ENCODE measurements around the gene GRK1. TPM values are rescaled to one million over a fixed set of nuclear protein-coding genes. Genes with fewer than 3 reads are reported as not detected.

GRK1 gene
- total RNA-seq, 1 experiment from 2014 or later = not detected

DNA sequence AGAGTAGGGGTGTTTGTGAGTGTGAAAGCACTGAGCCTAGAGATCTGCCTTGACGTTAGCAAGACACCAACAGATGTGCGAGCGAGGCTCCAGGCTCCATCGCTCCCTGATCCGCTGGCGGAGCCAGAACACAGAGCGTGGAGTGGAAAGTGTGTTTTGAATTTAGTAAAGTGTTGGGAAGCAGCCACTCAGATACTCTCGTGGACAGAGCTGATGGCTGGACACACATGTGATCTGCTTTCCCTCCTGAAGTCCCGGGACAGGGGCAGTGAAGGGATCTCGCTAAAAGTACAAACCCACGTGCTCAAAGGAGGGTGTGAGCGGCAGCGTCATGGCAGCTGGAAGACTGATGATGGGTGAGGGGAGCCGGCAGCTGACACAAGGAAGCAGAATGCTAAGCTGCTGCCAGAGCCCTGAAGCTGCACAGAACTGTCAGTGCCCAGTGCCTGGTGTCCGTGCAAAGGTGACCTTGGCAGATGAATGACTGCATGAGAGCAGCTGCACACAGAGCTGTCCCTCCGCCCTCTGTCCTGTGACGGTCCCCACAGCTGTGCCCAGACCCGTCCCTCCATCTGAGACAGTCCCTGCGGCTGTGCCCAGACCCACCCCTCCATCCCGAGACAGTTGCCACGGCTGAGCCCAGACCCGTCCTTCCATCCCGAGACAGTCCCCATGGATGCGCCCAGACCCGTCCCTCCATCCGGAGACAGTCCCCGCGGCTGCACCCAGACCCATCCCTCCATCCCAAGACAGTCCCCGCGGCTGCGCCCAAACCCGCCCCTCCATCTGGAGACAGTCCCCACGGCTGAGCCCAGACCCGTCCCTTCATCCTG is 62.4 kb downstream of the GRK1 start:
- CTCF ChIA-PET = no interaction called here

DNA sequence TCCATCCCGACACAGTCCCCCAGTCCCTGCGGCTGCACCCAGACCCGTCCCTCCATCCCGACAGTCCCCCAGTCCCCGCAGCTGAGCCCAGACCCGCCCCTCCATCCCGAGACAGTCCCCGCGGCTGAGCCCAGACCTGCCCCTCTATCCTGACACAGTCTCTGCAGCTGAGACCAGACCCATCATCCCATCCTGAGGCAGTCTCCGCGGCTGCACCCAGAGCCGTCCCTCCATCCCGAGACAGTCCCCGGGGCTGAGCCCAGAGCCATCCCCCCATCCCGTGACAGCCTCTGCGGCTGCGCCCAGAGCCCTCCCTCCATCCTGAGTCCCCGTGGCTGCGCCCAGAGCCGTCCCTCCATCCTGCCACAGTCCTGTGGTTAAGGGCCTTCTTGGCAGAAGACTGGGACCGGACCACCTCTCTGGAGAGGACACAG is 63.3 kb downstream of the GRK1 start:
- no peak overlapping the region for H3K4me3 Mint-ChIP-seq (ENCODE audit: unreplicated experiment)
- H3K27me3 Mint-ChIP-seq (ENCODE audit: insufficient read depth, unreplicated experiment) = peaks cover 29% of the 10 kb centered on the region
- POLR2A ChIA-PET = no interaction called here
- intact Hi-C loops (cut with micrococcal nuclease) = no loop called here
- CTCF ChIA-PET = no interaction called here
- no peak for DNase-seq (ENCODE audit: unreplicated experiment)
- H3K4me1 Mint-ChIP-seq (ENCODE audit: insufficient read depth, unreplicated experiment) = peaks cover 9% of the 10 kb centered on the region
- H3K36me3 Mint-ChIP-seq (ENCODE audit: insufficient read depth, unreplicated experiment) = no peaks in the 10 kb centered on the region
- no peaks in the 10 kb centered on the region for H3K9me3 Mint-ChIP-seq (ENCODE audit: unreplicated experiment)
- no TSS peak for BruUV-seq (replicated peaks)
- no peak overlapping the region for H3K27ac Mint-ChIP-seq (ENCODE audit: low read depth, unreplicated experiment)
- TF ChIP-seq, protein P1, sequence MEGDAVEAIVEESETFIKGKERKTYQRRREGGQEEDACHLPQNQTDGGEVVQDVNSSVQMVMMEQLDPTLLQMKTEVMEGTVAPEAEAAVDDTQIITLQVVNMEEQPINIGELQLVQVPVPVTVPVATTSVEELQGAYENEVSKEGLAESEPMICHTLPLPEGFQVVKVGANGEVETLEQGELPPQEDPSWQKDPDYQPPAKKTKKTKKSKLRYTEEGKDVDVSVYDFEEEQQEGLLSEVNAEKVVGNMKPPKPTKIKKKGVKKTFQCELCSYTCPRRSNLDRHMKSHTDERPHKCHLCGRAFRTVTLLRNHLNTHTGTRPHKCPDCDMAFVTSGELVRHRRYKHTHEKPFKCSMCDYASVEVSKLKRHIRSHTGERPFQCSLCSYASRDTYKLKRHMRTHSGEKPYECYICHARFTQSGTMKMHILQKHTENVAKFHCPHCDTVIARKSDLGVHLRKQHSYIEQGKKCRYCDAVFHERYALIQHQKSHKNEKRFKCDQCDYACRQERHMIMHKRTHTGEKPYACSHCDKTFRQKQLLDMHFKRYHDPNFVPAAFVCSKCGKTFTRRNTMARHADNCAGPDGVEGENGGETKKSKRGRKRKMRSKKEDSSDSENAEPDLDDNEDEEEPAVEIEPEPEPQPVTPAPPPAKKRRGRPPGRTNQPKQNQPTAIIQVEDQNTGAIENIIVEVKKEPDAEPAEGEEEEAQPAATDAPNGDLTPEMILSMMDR (IDR thresholded peaks at IDR 0.05; ENCODE audit: unreplicated experiment) = no peak

More for the DNA sequence above, 62.4 kb downstream of the GRK1 start:
- no TSS peak for BruUV-seq (replicated peaks)
- intact Hi-C loops (cut with micrococcal nuclease) = no loop called here
- DNase-seq (ENCODE audit: unreplicated experiment) = no peak
- Mint-ChIP-seq H3K4me1 (ENCODE audit: insufficient read depth, unreplicated experiment) (peaks cover 9% of the 10 kb centered on the region), H3K36me3 (ENCODE audit: insufficient read depth, unreplicated experiment) (no peaks in the 10 kb centered on the region), H3K27me3 (ENCODE audit: insufficient read depth, unreplicated experiment) (peaks cover 29% of the 10 kb centered on the region), H3K4me3 (ENCODE audit: unreplicated experiment) (no peak overlapping the region), H3K9me3 (ENCODE audit: unreplicated experiment) (no peaks in the 10 kb centered on the region), H3K27ac (ENCODE audit: low read depth, unreplicated experiment) (no peak overlapping the region)
- POLR2A ChIA-PET = no interaction called here
- TF ChIP-seq, protein P1 (IDR thresholded peaks at IDR 0.05; ENCODE audit: unreplicated experiment) = no peak

DNA sequence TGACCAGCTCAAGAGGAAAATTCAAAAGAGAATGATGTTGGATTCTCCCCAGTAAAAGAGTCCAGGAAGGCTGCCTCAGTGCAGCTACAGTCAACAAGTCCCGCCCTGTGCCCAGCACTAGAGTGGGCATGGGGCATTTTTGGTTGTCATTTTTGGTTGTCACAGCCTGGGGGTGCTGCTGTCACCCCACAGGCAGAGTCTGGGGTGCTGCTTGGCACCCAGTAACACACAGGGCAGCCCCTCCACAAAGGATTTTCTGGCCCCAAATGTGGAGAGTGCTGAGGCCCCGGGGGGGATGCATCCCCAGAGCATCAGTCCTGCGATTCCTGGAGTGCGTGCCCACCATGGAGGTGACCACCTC is 63.8 kb downstream of the GRK1 start:
- intact Hi-C loops (cut with micrococcal nuclease) = no loop called here
- H3K4me1 Mint-ChIP-seq (ENCODE audit: insufficient read depth, unreplicated experiment) = peaks cover 9% of the 10 kb centered on the region
- no TSS peak for BruUV-seq (replicated peaks)
- H3K9me3 Mint-ChIP-seq (ENCODE audit: unreplicated experiment) = no peaks in the 10 kb centered on the region
- no peak overlapping the region for H3K27ac Mint-ChIP-seq (ENCODE audit: low read depth, unreplicated experiment)
- DNase-seq (ENCODE audit: unreplicated experiment) = no peak
- CTCF ChIA-PET = no interaction called here
- TF ChIP-seq, protein P1 (IDR thresholded peaks at IDR 0.05; ENCODE audit: unreplicated experiment) = no peak
- H3K4me3 Mint-ChIP-seq (ENCODE audit: unreplicated experiment) = no peak overlapping the region
- peaks cover 29% of the 10 kb centered on the region for H3K27me3 Mint-ChIP-seq (ENCODE audit: insufficient read depth, unreplicated experiment)
- POLR2A ChIA-PET = no interaction called here
- no peaks in the 10 kb centered on the region for H3K36me3 Mint-ChIP-seq (ENCODE audit: insufficient read depth, unreplicated experiment)

DNA sequence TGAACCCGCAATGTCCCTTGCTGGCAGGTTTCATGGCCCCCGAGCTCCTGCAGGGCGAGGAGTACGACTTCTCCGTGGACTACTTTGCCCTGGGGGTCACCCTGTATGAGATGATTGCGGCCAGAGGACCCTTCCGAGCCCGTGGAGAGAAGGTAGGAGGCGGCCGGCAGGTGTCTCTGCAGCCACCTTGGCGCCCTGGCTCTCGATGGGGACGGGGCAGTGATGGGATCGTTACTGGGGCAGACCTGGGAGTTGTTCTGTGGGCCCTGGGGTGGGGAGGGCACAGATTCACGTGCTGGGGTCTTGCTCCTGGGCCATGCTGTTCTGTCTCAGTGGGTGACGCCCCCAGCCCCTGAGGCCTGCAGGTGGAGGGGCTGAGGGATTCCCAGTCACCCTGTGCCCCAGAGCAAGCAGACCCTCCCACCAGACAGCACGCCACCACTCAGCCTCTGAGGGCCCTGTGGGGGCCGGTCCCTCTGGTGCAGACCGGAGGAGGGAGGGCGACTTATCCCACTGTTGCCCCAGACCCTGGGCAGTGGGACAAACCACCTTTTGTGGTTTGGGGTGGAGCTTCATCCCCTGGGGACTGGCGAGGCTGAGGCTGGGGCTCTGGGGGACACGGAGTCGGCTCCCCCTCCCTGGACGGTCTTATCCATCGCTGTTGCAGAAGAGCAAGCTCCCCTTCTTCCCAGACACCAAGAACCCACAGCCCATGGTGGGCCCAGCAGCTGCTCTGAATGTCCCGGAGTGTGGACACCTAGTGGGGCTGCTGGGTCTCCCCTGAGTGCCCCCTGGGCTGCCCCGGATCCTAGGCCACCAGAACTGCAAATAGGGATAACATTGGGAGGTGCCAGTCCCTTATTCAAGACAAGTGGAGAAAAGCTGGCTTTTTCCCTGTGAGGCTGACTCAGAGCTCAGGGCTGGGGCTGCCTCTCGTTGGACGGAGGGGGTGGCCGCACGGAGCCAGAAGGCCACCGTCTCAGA is 64.5 kb downstream of the GRK1 start:
- intact Hi-C loops (cut with micrococcal nuclease) = no loop called here
- no peak overlapping the region for H3K4me3 Mint-ChIP-seq (ENCODE audit: unreplicated experiment)
- H3K36me3 Mint-ChIP-seq (ENCODE audit: insufficient read depth, unreplicated experiment) = no peaks in the 10 kb centered on the region
- peaks cover 9% of the 10 kb centered on the region for H3K4me1 Mint-ChIP-seq (ENCODE audit: insufficient read depth, unreplicated experiment)
- no peak for DNase-seq (ENCODE audit: unreplicated experiment)
- BruUV-seq (replicated peaks) = no TSS peak
- CTCF ChIA-PET = no interaction called here
- H3K27me3 Mint-ChIP-seq (ENCODE audit: insufficient read depth, unreplicated experiment) = peaks cover 29% of the 10 kb centered on the region
- POLR2A ChIA-PET = no interaction called here
- TF ChIP-seq, protein P1 (IDR thresholded peaks at IDR 0.05; ENCODE audit: unreplicated experiment) = no peak
- no peaks in the 10 kb centered on the region for H3K9me3 Mint-ChIP-seq (ENCODE audit: unreplicated experiment)
- H3K27ac Mint-ChIP-seq (ENCODE audit: low read depth, unreplicated experiment) = no peak overlapping the region
